IMR-90 (cell line): ENCODE measurements around the gene NME7.

Experiments
- POLR2A ChIP-seq: IDR thresholded peaks from 2 replicates; pipeline ENCODE4 v1.6.1; 2012; ENCODE audit warnings: mild to moderate bottlenecking, low read depth, low read length
- RAD21 ChIP-seq: IDR thresholded peaks from 2 replicates; pipeline ENCODE4 v1.6.1; 2012; ENCODE audit warnings: low read length, improper control_type of control experiment
- SMC3 ChIP-seq: fragments of 150-350 bp; IDR thresholded peaks from 2 replicates; pipeline ENCODE4 v1.6.1; 2016; ENCODE audit warnings: low read depth, mild to moderate bottlenecking, antibody characterized with exemption, low read length, moderate library complexity
- USF2 ChIP-seq: fragments of 150-350 bp; IDR thresholded peaks from 2 replicates; pipeline ENCODE4 v1.6.1; 2017; ENCODE audit warnings: mild to moderate bottlenecking, antibody characterized with exemption, low read length, low read depth
- TF ChIP-seq, protein P1 (sequence below): conservative IDR thresholded peaks from 2 replicates; pipeline ENCODE4 v1.5.1; 2012; ENCODE audit warnings: mild to moderate bottlenecking, low read depth, low read length, improper control_type of control experiment

GRCh38 chr1:169087876-169088275 is 279.7 kb downstream of the NME7 start:
- TF ChIP-seq, protein P1, sequence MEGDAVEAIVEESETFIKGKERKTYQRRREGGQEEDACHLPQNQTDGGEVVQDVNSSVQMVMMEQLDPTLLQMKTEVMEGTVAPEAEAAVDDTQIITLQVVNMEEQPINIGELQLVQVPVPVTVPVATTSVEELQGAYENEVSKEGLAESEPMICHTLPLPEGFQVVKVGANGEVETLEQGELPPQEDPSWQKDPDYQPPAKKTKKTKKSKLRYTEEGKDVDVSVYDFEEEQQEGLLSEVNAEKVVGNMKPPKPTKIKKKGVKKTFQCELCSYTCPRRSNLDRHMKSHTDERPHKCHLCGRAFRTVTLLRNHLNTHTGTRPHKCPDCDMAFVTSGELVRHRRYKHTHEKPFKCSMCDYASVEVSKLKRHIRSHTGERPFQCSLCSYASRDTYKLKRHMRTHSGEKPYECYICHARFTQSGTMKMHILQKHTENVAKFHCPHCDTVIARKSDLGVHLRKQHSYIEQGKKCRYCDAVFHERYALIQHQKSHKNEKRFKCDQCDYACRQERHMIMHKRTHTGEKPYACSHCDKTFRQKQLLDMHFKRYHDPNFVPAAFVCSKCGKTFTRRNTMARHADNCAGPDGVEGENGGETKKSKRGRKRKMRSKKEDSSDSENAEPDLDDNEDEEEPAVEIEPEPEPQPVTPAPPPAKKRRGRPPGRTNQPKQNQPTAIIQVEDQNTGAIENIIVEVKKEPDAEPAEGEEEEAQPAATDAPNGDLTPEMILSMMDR: no peak
- no peak for TF ChIP-seq POLR2A
- TF ChIP-seq SMC3: no peak
- no peak for TF ChIP-seq RAD21
- no peak for TF ChIP-seq USF2
